Adipose tissue (tissue), 3 donors: ENCODE results near the gene YIF1B. TPM values are rescaled to one million over a fixed set of nuclear protein-coding genes. Genes with fewer than 3 reads are reported as not detected.

Experiments used
- H3K27ac ChIP-seq: one replicate; pipeline ENCODE4 v1.5.1; 2013; ENCODE audit warnings: low read depth, low read length
- WGBS, 3 donors: extraction: QIAGEN DNeasy Blood & Tissue Kit; methylation state at CpG; one replicate each; pipeline ENCODE4 v1.1.7; 2013; 5-methylcytosine and 5-hydroxymethylcytosine counted together
- polyA plus RNA-seq, 3 donors: library from polyadenylated mRNA; stranded (reverse); fragments of 200-250 nt; gene quantifications; one replicate each; pipeline ENCODE4 v1.2.3, GENCODE V29; 2013
- donor health status: healthy with polysubstance abuse.
- donor health status: Bipolar disorder and iron deficiency.
- donor health status: healthy.

YIF1B gene
- polyA plus RNA-seq, 3 donors: 27.7 to 59.7 (median 28.3) TPM

DNA sequence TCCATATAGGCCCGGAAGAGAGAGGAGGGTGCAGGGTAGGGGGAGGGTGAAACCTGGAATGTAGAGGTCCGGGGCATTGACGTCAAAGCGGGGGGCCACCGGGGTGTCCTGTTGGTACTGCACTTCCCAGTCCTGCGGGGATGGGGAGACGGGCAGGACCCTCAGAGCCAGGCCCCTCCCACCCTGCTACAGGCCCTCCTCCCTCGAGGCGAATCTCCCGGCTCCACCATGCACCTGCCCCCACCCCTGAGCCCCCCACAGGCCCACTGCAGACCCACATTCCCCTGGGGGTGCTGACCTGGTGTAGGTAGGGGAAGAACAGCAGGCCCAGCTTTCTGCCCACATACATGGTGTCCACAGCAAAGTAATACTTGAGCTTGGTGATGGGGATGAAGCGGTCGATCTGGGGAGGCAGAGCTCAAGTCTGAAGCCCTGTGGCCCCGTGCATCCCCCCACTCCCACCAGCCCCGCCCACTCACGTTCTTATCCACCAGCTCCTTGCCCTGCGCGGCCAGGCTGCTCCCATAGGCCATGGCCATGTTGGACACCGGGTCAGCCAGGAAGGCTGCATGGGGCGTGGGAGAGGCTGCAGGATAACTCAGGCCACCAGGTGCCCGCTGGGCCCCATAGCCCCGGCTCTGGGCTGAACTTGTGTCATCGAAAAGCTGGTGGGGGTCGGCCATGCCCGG, 6.7 kb downstream of the YIF1B start:
- H3K27ac ChIP-seq: no peak overlapping the region
- 87 to 93% (median 92%) methylated on average over 24 of the region's 24 CpGs for WGBS, 3 donors

GRCh38 chr19:38308006-38308766, 7.6 kb downstream of the YIF1B start:
- 89 to 93% (median 92%) methylated on average over 12 of the region's 12 CpGs for WGBS, 3 donors
- H3K27ac ChIP-seq: no peak overlapping the region

- 90 to 95% (median 93%) methylated on average over 8 of the region's 8 CpGs for WGBS, 3 donors
- no peak overlapping the region for H3K27ac ChIP-seq
Measured at GRCh38 chr19:38307597-38307996, 8.2 kb downstream of the YIF1B start.

- 93 to 94% (median 94%) methylated on average over 4 of the region's 4 CpGs for WGBS, 3 donors
Measured at GRCh38 chr19:38307076-38307475, 8.7 kb downstream of the YIF1B start.

DNA sequence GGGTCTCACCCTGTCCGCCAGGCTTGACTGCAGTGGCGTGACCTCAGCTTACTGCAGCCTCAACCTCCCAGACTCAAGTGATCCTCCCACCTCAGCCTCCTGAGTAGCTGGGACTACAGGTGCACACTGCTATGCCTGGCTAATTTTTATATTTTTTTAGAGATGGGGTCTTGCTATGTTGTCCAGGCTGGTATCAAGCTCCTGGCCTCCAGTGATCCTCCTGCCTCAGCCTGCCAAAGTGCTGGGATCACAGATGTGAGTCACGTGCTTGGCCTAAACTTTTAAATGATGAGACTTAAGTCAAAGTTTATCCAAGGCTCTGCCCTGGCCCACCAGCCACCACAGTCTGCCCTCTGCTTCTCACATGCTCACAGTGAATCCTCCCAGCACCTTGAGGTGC, 9.5 kb downstream of the YIF1B start:
- H3K27ac ChIP-seq: no peak overlapping the region
- WGBS, 3 donors: 92% methylated on average over 3 of the region's 3 CpGs

More at GRCh38 chr19:38307076-38307475, 8.7 kb downstream of the YIF1B start:
- no peak overlapping the region for H3K27ac ChIP-seq

- WGBS, 3 donors: 30 to 65% (median 64%) methylated on average over 27 to 29 of the region's 29 CpGs
- H3K27ac ChIP-seq: no peak overlapping the region
Measured at GRCh38 chr19:38304866-38305429, 10.8 kb downstream of the YIF1B start.

GRCh38 chr19:38304352-38304865, 11.3 kb downstream of the YIF1B start:
- H3K27ac ChIP-seq: no peak overlapping the region
- 31 to 79% (median 64%) methylated on average over 27 of the region's 27 CpGs for WGBS, 3 donors

GRCh38 chr19:38303517-38304351, 12.0 kb downstream of the YIF1B start, which contains the start of gene C19orf33:
Gene C19orf33 (plus strand): TSS chr19:38304251. CDS start chr19:38304262, 11 bp downstream.
- WGBS, 3 donors: 42 to 58% (median 47%) methylated on average over 28 of the region's 28 CpGs

GRCh38 chr19:38298821-38299680, 16.7 kb downstream of the YIF1B start:
- whole genome bisulfite sequencing, 3 donors: 63 to 68% (median 63%) methylated on average over 11 of the region's 11 CpGs
- no peak overlapping the region for H3K27ac ChIP-seq

More at GRCh38 chr19:38303517-38304351, 12.0 kb downstream of the YIF1B start, which contains the start of gene C19orf33:
- H3K27ac ChIP-seq: no peak within 1 kb of the TSS

- no peak overlapping the region for H3K27ac ChIP-seq
- WGBS, 3 donors: 78 to 85% (median 80%) methylated on average over 8 of the region's 8 CpGs
Measured at GRCh38 chr19:38294090-38294489, 21.7 kb downstream of the YIF1B start.

- no peak overlapping the region for H3K27ac ChIP-seq
- WGBS, 3 donors: 92 to 93% (median 93%) methylated on average over 9 of the region's 9 CpGs
Measured at GRCh38 chr19:38293281-38293680, 22.5 kb downstream of the YIF1B start.

DNA sequence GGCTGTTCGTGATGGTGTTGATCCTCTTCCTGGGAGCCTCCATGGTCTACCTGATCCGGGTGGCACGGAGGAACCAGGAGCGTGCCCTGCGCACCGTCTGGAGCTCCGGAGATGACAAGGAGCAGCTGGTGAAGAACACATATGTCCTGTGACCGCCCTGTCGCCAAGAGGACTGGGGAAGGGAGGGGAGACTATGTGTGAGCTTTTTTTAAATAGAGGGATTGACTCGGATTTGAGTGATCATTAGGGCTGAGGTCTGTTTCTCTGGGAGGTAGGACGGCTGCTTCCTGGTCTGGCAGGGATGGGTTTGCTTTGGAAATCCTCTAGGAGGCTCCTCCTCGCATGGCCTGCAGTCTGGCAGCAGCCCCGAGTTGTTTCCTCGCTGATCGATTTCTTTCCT, 23.9 kb downstream of the YIF1B start:
- WGBS, 3 donors: 76 to 81% (median 78%) methylated on average over 15 of the region's 15 CpGs
- H3K27ac ChIP-seq: no peak overlapping the region

DNA sequence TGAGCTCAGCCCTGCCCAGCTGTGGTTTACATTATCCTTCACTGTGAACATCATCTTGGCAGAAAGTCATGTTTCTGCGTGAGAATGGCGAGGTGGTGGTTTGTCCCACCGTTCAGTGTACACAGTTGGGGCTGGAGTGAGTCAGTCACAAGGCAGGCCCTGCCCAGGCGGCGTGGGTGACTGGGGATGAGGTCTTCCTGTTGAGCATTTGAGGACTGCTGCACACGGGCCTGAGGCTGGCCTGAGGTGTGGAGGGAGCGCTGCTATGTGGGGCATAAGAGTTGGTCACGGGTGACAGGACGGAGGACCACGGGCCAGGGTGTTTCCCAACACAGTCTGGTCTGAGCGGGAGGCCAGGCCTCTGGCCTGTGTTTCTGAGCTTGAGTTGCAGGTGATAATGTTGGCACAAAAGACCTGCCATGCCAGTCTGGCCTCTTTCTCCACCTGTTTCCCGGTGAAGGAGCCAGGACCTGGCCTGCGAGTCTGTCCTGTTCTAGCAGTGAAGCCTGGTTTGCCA, 25.1 kb downstream of the YIF1B start:
- H3K27ac ChIP-seq: no peak overlapping the region
- WGBS, 3 donors: 35 to 83% (median 78%) methylated on average over 13 of the region's 13 CpGs

DNA sequence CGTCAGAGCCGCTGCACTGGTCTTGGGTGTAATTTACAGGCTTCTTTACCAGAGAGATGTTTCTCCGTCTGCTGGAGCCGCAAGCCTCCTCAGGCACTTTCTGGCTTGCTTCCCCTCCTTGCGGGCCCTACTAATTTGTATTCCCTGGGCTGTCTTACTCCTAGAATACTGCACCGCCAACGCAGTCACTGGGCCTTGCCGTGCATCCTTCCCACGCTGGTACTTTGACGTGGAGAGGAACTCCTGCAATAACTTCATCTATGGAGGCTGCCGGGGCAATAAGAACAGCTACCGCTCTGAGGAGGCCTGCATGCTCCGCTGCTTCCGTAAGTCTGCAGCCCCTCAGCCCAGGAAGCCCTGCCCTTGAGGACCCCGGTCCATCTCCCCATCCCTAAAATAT, 25.8 kb downstream of the YIF1B start:
- H3K27ac ChIP-seq: no peak overlapping the region
- 92 to 95% (median 94%) methylated on average over 15 of the region's 15 CpGs for WGBS, 3 donors

GRCh38 chr19:38288123-38288855, 27.5 kb downstream of the YIF1B start:
- 80 to 94% (median 89%) methylated on average over 16 of the region's 16 CpGs for WGBS, 3 donors
- H3K27ac ChIP-seq: no peak overlapping the region

- 60 to 85% (median 60%) methylated on average over 9 of the region's 9 CpGs for WGBS, 3 donors
- H3K27ac ChIP-seq: no peak overlapping the region
Measured at GRCh38 chr19:38287604-38288003, 28.1 kb downstream of the YIF1B start.

- 80 to 89% (median 87%) methylated on average over 5 of the region's 5 CpGs for WGBS, 3 donors
- no peak overlapping the region for H3K27ac ChIP-seq
Measured at GRCh38 chr19:38285567-38285966, 30.2 kb downstream of the YIF1B start.
